GM20431 (cell line): ENCODE data around the gene NSMCE1.

Source experiments
- in situ Hi-C: fragments of 300-500 bp; cut with MseI, MboI; formaldehyde crosslinking; loops from one replicate; pipeline ENCODE4 v1.15.0; 2020; ENCODE audit warnings: low sequenced_read_pairs; ENCODE audit not compliant: unreplicated experiment

The NSMCE1 gene

DNA sequence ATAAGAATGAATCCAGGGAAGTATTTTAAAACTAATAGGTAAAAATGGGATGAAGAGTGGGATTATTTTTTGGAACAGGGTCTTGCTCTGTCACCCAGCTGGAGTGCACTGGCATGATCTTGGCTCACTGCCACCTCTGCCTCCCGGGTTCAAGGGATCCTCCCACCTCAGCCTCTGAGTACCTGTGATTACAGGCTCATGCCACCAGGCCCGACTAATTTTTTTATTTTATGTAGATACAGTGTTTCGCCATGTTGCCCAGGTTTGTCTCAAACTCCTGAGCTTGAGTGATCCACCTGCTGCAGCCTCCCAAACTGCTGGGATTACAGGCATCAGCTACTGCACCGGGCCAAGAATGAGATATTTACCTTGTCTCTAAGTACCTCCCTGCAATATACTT, 22.1 kb downstream of the NSMCE1 start:
- in situ Hi-C loops: loop anchor here (25.0 kb wide), 1 partner anchor 116 kb away; no protein-coding TSS in a partner anchor

DNA sequence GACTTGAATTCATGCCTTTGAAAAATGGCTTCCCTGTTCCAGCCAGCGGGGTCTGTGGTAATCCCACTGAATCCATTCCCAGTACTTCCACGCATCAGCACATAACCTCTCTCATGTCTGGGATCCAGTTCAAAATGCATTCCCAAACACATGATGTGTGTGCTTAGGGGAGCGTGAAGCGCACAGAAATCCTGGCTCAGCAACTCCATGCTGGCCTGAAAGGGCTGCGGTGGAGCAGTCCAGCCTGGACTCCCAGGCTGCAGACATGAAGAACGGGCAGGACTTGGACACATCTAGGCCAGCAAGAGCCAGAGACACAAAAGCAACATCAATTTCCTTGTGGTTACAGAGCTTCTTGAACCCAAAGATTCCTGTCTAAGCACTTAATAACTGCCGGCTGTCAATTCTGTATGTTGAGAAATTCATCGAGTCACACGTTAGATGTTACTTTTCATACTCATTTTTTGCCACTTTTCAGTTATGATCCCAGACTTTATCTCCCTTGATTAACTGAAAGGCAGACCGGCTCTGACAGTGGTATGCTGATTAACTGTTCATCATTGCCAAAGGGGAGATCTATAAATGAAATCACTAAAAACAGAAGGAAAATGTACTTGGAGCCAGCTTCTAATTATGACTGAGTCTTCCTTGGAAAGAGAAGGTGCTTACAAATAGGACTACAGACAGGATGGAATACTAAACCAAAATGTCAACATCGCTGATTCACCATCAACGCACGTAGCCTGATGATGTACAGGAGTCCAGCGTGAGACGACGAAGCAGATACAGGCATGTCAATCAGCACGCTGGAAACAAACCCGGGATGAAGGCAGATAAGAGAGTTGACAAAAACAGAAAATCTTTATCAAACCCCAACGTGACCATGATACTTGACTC, 23.0 kb downstream of the NSMCE1 start:
- in situ Hi-C loops: loop anchor here (25.0 kb wide), 1 partner anchor 117 kb away; no protein-coding TSS in a partner anchor

DNA sequence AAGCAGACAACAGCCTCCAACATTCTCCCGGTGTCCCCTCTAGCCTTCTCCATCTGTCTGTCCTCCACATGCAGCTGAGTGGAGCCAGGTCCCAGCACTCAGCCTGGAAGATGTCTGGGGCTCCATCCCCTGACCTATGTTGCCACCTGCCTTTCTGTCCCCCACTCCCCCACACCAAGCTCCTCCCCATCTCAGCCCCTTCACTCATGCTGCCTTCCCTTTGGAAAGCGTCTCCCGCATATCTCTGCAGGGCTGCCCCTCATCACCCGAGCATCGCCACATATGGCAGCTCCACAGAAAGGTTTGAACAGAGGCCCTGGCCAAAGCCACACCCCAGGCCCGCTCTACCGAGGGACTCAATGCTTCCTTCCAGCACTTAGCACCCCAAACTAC, 24.2 kb downstream of the NSMCE1 start:
- in situ Hi-C loops: loop anchor here (25.0 kb wide), 1 partner anchor 118 kb away; no protein-coding TSS in a partner anchor

DNA sequence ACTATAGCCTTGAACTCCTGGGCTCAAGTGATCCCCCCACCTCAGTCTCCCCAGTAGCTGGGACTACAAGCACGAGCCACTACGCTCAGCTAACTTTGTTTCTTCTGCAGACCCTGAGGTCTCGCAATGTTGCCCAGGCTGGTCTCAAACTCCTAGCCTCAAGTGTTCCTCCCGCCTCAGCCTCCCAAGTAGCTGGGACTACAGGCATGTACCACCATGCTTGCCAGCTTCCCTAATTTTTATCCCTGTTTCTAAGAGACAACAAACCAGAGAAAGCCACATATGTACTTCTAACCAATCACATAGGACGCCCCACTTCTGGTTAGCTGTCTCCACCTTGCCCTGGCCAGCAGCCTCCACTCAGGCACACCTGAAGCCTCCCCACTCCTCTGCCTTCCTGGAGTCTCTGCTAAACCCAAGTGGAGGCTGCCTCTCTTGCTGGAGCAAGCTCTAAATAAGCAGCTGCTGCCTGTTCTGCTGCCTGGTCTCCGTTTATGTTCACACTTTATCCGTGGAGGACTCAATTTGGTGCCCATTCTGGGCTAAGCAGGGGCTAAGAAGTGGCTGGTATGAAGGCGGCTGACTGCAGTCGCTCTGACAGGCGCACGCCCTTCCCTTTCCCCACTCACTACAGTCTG, 24.7 kb downstream of the NSMCE1 start:
- in situ Hi-C loops: loop anchor here (25.0 kb wide), 1 partner anchor 118 kb away; no protein-coding TSS in a partner anchor

DNA sequence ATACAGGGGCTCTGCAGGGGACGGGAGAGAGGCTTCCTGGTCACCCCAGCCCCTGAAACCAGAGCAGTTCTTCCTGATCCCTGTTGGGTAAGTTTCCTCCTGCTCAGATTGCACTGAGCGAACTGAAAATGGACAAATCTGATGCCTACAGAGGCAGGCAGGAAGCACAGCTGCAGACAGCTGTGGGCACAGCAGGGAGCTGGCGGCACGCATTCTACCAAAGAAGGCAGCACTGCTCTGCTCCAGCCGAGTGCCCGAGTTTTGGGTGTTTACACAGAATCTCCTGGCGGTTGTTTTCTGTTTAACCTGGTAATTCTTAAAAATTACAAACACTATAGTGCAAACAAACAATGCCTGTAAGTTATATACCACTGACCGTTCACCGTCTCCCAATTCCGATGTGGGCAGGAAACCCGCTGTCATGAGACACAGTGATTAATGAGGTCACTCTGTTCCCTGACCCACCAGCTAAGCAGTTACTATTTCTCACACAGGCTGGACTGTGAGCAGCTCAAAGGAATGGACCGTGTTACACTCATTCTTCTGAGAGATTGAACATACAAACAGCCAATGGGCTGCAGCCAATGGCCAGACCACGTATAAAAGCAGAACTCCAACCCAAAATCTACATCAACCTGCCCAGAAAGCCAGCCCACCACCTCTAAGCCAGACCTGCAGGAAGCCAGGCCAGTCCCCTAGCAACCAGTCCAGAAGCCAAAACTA, 25.5 kb downstream of the NSMCE1 start:
- in situ Hi-C loops: loop anchor here (25.0 kb wide), 1 partner anchor 119 kb away; no protein-coding TSS in a partner anchor

DNA sequence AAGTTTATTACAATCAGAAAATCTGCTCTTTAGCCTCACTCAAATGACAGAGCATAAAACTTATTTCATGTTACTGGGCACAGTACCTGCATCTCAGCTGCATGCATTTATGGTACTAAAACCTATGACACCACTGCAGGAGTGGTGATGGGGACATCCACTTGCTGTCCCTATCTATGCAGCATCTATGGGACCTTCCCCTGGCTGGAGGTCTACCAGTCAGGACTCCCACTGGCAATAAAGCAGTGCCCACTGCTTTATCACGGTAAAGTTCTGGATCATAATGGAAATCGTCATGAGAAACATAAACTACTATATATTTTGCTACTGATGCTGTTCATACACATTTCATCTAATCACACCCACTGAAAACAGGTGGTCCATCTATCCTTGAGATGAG, 26.2 kb downstream of the NSMCE1 start:
- in situ Hi-C loops: loop anchor here (25.0 kb wide), 1 partner anchor 120 kb away; no protein-coding TSS in a partner anchor

DNA sequence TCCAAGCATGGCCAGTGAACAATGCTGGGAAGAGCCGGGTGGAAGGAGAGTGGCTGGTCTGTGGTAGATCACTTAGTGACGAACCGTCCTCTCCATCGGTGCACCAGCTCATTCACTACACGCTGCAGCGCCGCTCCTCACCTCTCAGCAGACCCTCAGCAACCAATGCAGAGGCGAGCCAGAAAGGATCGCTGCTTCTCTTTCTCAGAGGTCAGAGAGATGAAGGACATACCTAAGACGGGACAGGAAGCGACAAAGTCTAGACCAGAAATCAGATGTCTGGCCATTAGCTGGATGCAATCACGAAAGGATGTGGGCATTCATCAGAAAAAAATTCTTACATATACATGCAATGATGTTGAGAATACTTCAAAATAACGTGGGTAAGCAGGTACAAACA, 26.9 kb downstream of the NSMCE1 start:
- in situ Hi-C loops: loop anchor here (25.0 kb wide), 1 partner anchor 121 kb away; no protein-coding TSS in a partner anchor

DNA sequence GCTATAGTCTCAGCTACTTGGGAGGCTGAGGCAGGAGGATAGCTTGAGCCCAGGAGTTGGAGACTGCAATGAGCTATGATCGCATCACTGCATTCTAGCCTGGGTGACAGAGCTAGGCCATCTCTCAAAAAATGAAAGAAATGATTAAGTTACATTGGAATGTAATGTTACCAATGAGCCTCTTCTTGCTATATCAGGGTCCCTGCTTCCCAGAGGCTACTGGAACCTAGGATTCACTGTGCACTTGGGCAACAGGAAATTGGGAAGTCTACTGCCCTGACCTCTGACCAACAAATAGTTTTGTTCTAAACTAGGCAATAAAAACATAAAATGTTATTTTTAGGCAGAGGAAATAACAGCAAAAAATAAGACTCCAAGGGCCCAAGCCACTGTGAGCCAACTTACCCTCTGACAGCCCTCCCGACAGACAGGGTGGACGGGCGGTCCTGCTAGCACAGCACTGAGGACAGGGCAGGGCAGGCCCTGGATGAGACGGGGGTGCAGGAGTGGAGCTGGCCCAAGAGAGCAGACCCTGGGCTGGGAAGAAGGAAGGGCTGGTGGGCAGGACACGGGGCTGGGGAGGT, 27.5 kb downstream of the NSMCE1 start:
- in situ Hi-C loops: loop anchor here (25.0 kb wide), 1 partner anchor 121 kb away; no protein-coding TSS in a partner anchor

DNA sequence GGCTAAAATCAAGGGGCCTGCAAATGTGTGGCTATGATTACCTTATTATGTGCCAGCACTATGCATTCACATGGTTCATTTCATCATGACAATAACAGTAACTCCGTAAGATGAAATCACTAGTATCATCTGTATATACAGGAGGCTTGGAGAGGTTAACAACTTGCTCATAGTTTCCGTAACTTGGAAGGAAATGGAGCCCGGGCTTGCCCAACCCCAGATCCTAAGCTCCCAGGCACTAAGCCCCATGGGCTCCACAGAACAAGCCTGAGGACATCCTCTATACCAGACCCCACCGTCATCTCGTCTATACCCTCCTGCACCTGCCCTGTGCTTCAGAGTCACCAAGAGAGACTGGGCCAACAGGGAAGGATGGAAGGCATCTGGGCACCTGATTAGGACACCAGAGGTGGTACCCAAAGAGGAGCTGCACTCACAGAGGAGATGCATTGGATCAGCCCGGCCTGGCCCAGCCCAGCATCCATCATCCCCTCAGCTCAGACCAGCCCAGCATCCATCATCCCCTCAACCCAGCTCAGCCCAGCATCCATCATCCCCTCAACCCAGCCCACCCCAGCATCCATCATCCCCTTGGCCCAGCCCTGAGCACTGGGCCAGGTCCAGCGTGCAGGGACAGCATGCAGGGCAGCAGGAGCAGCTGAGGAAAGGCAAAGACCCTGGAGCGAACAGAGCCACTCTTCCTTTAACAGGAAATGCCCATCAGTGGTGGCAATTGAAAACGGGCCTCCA, 28.5 kb downstream of the NSMCE1 start:
- in situ Hi-C loops: loop anchor here (25.0 kb wide), 1 partner anchor 122 kb away; no protein-coding TSS in a partner anchor

DNA sequence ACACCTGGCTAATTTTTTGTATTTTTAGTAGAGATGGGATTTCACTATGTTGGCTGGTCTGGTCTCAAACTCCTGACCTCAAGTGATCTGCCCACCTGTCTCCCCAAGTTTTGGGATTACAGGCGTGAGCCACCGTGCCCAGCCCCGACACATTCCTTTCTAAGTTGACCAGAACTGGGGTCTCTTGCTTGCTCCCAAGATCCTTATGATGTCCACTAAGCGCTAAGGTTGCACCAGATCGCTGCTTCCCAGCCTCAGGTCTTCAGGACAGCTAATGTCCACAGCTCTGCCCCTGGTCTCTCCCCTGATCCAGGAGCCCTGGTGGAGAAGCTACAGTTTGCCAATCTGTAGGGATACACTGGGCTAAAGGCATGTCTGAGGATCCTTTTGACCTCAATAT, 29.5 kb downstream of the NSMCE1 start:
- in situ Hi-C loops: loop anchor here (25.0 kb wide), 1 partner anchor 123 kb away; no protein-coding TSS in a partner anchor

DNA sequence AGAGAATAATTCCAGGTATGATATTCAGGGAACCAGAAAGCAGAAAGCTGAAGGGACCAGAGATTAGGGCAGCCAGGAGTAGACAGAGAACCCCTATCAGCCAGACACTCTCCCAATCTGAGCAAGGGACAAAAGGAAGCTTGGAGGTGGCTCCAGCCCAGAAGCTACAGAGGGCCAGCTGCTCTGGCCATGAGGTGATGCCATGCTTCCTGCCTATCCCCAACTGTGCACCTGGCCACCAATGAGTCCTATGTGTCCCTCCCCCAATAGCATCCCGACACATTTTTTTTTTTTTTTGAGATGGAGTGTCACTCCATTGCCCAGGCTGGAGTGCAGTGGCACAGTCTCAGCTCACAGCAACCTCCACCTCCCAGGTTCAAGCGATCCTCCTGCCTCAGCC, 30.0 kb downstream of the NSMCE1 start:
- in situ Hi-C loops: loop anchor here (25.0 kb wide), 1 partner anchor 124 kb away; no protein-coding TSS in a partner anchor

DNA sequence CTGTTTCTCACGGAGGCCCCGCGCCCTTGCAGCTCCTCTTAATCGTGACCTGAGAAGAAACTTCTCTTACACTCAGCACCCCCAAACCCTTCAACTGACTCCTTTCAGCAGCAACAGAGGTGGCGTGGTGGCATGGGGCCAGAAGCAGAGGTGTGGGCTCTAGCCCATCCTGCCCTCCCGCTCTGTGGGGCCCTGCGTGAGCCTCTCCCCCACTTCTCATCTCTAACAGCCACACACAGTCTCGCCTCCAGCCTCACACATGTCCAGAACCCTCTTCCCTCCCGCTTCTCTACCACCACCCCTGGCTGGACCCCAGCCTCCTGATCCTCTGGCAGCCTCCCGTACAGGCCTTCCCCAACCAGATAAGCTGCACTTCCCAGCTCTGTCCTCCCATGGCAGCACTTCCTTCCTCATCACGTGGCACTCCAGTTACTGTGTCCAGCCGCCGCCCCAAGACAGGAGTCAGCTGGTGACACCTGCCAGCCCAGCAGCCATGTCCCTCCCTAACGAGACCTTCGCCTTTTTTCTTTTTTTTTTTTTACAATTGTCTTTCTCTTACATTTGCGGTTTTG, 30.5 kb downstream of the NSMCE1 start:
- in situ Hi-C loops: loop anchor here (25.0 kb wide), 1 partner anchor 124 kb away; no protein-coding TSS in a partner anchor

DNA sequence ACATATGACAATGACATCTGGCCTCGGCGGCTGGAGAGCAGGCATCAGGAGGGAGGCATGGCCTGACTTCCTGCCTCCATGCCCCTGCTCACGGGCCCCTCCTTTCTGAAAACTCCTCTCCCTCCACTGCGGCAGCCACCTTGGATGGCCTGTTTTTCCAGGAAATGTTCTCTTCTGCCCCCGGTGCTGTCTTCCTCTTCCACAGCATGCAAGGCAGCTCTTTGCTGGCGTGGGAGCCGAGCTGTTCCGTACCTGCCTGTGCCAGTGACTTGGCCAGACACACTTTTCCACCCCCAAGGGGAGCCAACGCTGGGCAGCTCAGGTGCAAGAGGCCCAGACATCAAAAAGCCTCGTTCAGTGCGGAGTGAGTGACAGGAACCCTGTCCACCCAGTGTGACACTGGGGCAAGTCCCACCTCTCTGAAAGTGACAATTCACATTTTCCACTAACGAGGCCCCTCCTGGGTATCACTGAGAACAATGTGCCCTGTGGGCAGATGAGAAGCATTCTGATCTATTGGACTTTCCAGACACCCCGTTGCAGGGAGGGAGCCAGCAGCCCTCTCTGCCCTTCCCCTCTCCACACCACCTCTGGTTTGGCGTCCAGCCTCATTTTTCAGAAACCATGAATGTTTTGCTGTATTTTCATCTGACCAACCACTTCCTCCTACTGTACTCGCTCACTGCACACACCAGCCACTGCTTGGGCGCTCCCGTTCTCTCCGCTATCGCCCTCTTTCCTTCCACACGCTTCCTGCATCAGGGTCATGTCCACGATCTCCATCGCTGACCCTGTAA, 31.2 kb downstream of the NSMCE1 start:
- in situ Hi-C loops: loop anchor here (25.0 kb wide), 1 partner anchor 125 kb away; no protein-coding TSS in a partner anchor

DNA sequence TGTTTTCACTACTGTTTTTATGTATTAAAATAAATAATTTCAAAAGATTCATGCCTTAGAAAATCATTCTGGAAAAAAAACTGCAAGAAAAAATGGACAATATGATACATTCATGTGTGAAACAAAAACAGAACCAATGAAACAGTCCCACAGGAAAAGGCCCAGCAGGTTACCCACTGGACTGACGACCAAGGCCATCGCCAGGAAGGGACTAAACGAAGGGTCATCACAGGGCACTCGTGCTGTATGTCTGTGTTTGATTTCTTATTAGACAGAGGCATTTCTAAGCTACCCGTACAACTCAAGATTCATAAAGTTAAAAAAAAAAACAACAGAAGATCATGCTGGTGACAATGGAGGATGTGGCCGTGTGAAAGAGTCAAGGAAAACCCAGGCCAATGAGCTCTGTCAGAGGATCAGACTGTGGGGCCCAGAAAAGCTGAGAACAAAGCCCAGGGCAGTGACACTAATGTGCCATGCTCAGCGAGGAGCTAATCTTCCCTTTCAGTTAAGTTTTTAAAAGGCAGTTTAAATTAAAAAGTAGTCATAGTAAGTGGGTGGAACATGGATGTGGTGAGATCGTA, 31.8 kb downstream of the NSMCE1 start:
- in situ Hi-C loops: loop anchor here (25.0 kb wide), 1 partner anchor 126 kb away; no protein-coding TSS in a partner anchor

DNA sequence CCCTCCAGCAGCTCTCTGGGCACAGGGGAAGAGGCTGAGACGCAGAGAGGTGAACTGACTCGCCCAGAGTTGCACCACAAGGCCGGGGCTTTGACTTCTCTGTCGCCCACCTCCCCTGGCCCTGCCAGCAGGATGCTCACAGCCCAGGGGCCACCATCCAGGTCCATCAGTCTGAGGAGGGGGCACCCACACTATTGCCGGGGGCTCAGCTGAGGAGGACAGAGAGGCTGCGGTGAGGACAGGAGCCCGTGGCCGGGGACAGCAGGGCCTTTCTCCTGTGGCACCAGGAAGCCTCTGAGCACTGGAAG, 32.7 kb downstream of the NSMCE1 start:
- in situ Hi-C loops: loop anchor here (25.0 kb wide), 1 partner anchor 126 kb away; no protein-coding TSS in a partner anchor

DNA sequence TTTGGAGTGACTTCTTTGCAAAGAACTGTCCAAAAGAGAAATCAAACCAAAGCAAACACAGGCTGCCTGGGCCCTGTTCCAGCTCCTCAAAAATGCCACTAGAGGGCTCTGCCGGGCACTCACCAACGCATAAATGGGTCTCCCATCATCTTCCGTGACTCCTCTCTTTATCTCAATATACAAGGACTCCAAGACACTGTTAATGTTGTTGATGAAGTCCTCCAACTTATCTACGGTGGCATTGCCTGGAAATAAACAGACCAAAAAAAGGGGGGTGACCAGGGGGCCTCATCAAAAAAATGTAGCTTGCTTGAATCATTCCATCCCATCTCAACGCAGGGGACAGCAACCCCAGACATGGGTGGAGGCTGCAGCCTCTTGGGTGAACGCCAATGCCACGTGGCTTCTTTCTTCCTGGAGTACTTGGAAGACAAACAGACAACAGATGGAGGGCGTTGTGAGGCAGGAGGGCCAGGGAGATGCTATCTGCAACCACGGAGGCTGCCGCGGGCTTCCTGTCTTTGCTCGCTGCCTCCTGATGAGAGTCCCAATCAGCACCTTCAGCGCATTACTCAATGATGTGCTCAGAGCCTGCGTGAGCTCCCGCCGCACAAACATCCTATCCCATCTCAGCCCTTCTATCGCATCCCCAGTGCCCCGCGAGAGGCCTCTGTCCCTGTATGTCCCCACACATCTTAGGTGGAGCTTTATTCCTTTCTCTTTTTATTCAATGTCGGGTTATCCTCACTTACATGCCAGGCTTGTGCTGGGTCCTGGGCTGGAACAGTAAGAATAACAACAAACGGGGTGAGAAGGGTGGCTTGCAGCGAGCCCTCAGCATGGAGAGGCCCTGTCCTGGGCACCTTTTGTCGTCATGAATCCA, 33.3 kb downstream of the NSMCE1 start:
- in situ Hi-C loops: loop anchor here (25.0 kb wide), 1 partner anchor 127 kb away; no protein-coding TSS in a partner anchor
